GM12801 (cell line): ENCODE results near the gene IDUA.

Experiments used
- CTCF ChIP-seq: IDR thresholded peaks from one replicate; pipeline ENCODE4 v1.5.1; 2011; ENCODE audit warnings: control low read depth; ENCODE audit not compliant: insufficient read length; ENCODE audit errors: extremely low read depth

IDUA gene

DNA sequence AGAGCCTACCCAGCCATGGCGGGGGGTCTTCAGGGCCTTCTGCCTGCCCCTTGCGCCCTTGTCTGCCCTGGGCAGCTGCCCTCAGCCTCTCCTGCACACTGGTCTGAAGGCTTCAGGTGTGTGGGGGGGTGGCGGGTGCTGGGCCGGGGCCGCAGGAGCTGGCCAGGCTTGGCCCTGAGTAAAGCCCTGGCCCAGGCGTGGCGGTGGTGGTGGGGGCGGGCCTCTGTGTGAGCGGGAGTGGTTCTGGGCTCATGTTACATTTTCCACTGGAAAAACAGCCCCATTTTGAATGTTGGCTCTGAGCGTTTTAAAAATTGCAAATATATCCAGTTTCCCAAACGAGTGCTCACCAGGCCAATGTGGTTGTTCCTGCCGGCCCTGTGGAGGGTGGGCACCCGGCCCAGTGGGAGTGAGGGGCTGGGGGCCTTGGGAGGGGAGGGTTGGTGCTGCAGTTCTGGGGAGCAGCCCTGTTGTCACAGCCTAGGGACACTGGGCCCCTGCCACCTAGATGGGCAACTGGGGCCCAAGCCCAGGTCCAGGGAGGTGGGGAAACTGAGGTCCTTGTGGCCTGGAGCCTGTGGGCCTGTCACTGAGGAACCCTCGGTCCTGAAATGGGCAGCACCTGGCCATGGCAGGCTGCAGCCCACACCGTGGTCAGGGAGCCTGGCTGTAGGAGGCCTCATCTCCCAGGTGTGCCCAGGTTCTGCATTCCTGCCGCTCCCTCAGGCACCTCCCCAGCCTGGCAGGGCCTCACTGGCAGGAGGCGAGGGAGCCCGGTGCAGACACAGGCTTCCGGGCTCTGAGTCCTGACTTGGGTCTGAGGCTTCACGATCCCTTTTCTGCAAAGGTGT, 52.9 kb downstream of the IDUA start:
- no peak for TF ChIP-seq CTCF

- TF ChIP-seq CTCF: no peak
These were observed 53.7 kb downstream of the IDUA start for GRCh38 chr4:1040344-1041146.

GRCh38 chr4:1041147-1041935, 54.5 kb downstream of the IDUA start:
- TF ChIP-seq CTCF: no peak

DNA sequence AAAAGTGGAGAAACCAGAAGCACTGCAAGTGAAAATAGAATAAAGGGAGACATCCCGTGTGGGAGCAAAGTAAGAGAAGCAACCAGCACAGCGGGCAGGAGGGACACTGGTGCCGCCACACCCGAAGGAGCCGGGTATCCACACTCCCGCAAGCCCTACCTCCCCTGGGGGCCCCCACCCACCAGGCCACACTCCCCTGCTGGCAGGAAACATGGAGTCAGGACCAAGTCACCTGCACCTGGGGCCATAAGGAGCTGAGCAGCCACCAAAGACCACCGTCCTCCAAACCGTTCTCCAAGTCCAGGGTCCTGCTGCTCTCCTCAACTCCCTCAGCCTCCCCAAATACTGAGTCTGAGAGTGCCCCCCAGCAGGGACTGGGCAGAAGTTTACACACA, 55.1 kb downstream of the IDUA start:
- TF ChIP-seq CTCF: no peak

GRCh38 chr4:1042352-1043055, 55.7 kb downstream of the IDUA start:
- TF ChIP-seq CTCF: no peak

DNA sequence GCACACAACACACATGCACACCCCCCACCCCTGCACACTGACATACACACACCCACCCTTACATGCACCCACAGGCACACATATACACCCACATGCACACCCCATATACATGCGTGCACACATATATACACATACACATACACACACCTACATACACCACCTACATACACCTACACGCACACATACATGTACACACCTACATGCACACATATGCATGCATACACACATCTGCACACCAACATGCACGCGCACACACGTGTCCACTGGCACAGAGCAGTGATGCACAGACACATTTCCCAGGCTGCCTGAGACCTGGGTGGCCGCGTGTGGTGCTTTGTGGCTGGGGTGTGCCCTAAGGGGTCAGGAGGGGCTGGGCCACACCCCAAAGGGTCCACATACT, 56.3 kb downstream of the IDUA start:
- no peak for TF ChIP-seq CTCF
